OCI-LY1 (cell line): ENCODE data around the gene SLC22A12.

Source experiments
- EZH2 ChIP-seq: fragments of 200-600 bp; sonication (generic), shearing (Covaris generic); IDR thresholded peaks from 2 replicates; pipeline ENCODE4 v1.8.0; 2017; ENCODE audit warnings: borderline replicate concordance, mixed run types, mild to moderate bottlenecking, antibody characterized with exemption, low read length, moderate library complexity, mixed read lengths
- TF ChIP-seq, protein P1 (sequence below): fragments of 200-600 bp; sonication (generic), shearing (Covaris generic); IDR thresholded peaks from 2 replicates; pipeline ENCODE4 v1.5.1; 2017; ENCODE audit warnings: mild to moderate bottlenecking, antibody characterized with exemption, low read length, moderate library complexity, mixed read lengths

GRCh38 chr11:64577202-64577601, 13.8 kb upstream of the SLC22A12 start:
- no peak for TF ChIP-seq EZH2
- TF ChIP-seq, protein P1, sequence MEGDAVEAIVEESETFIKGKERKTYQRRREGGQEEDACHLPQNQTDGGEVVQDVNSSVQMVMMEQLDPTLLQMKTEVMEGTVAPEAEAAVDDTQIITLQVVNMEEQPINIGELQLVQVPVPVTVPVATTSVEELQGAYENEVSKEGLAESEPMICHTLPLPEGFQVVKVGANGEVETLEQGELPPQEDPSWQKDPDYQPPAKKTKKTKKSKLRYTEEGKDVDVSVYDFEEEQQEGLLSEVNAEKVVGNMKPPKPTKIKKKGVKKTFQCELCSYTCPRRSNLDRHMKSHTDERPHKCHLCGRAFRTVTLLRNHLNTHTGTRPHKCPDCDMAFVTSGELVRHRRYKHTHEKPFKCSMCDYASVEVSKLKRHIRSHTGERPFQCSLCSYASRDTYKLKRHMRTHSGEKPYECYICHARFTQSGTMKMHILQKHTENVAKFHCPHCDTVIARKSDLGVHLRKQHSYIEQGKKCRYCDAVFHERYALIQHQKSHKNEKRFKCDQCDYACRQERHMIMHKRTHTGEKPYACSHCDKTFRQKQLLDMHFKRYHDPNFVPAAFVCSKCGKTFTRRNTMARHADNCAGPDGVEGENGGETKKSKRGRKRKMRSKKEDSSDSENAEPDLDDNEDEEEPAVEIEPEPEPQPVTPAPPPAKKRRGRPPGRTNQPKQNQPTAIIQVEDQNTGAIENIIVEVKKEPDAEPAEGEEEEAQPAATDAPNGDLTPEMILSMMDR: no peak
